ENCODE results near the gene APLF. TPM values are rescaled to one million over a fixed set of nuclear protein-coding genes. Genes with fewer than 3 reads are reported as not detected.

APLF gene
- total and polyA plus RNA-seq, 2 donors from 2014 or later = 0.95 to 5.9 TPM

DNA sequence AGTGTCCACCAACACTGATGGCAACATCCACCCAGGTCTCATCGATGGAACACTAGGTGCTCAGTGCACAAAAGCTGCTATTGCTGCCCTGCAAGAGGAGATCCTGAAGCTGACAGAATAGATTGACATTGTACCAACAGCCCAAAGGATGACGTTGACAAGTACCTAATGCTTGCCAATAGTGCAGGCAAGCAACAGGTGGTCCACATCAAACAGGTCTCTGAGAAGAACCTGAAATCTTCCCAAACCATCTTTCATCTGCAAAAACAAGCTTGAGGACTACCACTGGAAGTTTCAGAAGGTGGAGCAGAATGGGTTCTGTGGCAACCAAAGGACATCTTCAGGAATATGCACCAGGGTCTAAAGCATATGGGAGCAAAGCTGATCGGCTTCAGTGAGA is 160.2 kb downstream of the APLF start:
- intact Hi-C loops (cut with DNase I) = no loop called here
- Histone ChIP-seq H3K4me3 (ENCODE audit: low read length in 3 of 3) (no peak overlapping the region), H3K9ac (ENCODE audit: low read length in 3 of 3) (no peak overlapping the region), H3K36me3 (ENCODE audit: control insufficient read depth in 2 of 3, insufficient read depth in 3 of 3, low read length in 3 of 3) (no peaks in the 10 kb centered on the region), H3K4me1 (ENCODE audit: control insufficient read depth in 2 of 3, insufficient read depth in 2 of 3, low read depth in 1 of 3, low read length in 3 of 3) (no peaks in the 10 kb centered on the region), H3K9me3 (ENCODE audit: control insufficient read depth in 2 of 3, insufficient read depth in 1 of 3, low read length in 3 of 3) (peaks cover 0 to 10% (median 2%) of the 10 kb centered on the region in 3 donors), H3K27me3 (ENCODE audit: control insufficient read depth, insufficient read depth, low read length) (no peaks in the 10 kb centered on the region), H3K27ac (ENCODE audit: low read depth in 2 of 2, low read length in 2 of 2) (no peak overlapping the region)
- FAIRE-seq = no peak
- no peak for DNase-seq
- TF ChIP-seq, protein P1, sequence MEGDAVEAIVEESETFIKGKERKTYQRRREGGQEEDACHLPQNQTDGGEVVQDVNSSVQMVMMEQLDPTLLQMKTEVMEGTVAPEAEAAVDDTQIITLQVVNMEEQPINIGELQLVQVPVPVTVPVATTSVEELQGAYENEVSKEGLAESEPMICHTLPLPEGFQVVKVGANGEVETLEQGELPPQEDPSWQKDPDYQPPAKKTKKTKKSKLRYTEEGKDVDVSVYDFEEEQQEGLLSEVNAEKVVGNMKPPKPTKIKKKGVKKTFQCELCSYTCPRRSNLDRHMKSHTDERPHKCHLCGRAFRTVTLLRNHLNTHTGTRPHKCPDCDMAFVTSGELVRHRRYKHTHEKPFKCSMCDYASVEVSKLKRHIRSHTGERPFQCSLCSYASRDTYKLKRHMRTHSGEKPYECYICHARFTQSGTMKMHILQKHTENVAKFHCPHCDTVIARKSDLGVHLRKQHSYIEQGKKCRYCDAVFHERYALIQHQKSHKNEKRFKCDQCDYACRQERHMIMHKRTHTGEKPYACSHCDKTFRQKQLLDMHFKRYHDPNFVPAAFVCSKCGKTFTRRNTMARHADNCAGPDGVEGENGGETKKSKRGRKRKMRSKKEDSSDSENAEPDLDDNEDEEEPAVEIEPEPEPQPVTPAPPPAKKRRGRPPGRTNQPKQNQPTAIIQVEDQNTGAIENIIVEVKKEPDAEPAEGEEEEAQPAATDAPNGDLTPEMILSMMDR (IDR thresholded peaks at IDR 0.05; ENCODE audit: borderline replicate concordance, extremely low read depth, insufficient read depth) = no peak

Other genes starting within 250 kb of the APLF start
- gene PPP3R1, start 215.1 kb upstream of the APLF start, total RNA-seq = 50.8 TPM
- gene PPP3R1, start 215.1 kb upstream of the APLF start, polyA plus RNA-seq (ENCODE audit: insufficient read depth, low read depth, low replicate concordance) = 18.3 TPM
- 14.1 TPM for gene CNRIP1, start 147.6 kb upstream of the APLF start, total RNA-seq
- gene CNRIP1, start 147.6 kb upstream of the APLF start, polyA plus RNA-seq (ENCODE audit: insufficient read depth, low read depth, low replicate concordance) = 8.7 TPM
- gene PLEK, start 102.3 kb upstream of the APLF start, total RNA-seq = 17.3 TPM
- 2.8 TPM for gene PLEK, start 102.3 kb upstream of the APLF start, polyA plus RNA-seq (ENCODE audit: insufficient read depth, low read depth, low replicate concordance)
- 1.3 TPM for gene FBXO48, start 291 bp upstream of the APLF start, total RNA-seq
- gene FBXO48, start 291 bp upstream of the APLF start, polyA plus RNA-seq (ENCODE audit: insufficient read depth, low read depth, low replicate concordance) = 0.86 TPM
- gene PROKR1, start 176.0 kb downstream of the APLF start, total RNA-seq = not detected
- not detected for gene PROKR1, start 176.0 kb downstream of the APLF start, polyA plus RNA-seq (ENCODE audit: insufficient read depth, low read depth, low replicate concordance)